Tibial nerve (tissue), 4 donors: ENCODE measurements around the gene NT5C3B. TPM values are rescaled to one million over a fixed set of nuclear protein-coding genes. Genes with fewer than 3 reads are reported as not detected.

Experiments
- DNase-seq, 2 donors: peaks; one replicate each; pipeline ENCODE4 v3.0.0-alpha.2; 2019; ENCODE audit warnings: low spot score in 2 of 2
- H3K27ac ChIP-seq, 4 donors: fragments of 200-600 bp; sonication (generic) in 3 of 4; one replicate each; pipeline ENCODE4 v1.5.1; 2017 to 2019; ENCODE audit warnings: mild to moderate bottlenecking in 1 of 4
- H3K27me3 ChIP-seq, 2 donors: fragments of 200-600 bp; sonication (generic) in 1 of 2; one replicate each; pipeline versions ENCODE4 v1.5.1 to v1.6.0; 2017 to 2019
- H3K36me3 ChIP-seq, 3 donors: fragments of 200-600 bp; sonication (generic); one replicate each; pipeline ENCODE4 v1.5.1; 2018 to 2019
- H3K4me1 ChIP-seq, 4 donors: fragments of 200-600 bp; sonication (generic) in 3 of 4; one replicate each; pipeline ENCODE4 v1.5.1; 2017 to 2019
- H3K4me3 ChIP-seq, 4 donors: fragments of 200-600 bp; sonication (generic) in 3 of 4; one replicate each; pipeline ENCODE4 v1.5.1; 2017 to 2019; ENCODE audit warnings: mild to moderate bottlenecking in 1 of 4, moderate library complexity in 1 of 4
- H3K9me3 ChIP-seq, 4 donors: fragments of 200-600 bp; sonication (generic) in 3 of 4; one replicate each; pipeline ENCODE4 v1.5.1; 2017 to 2019
- CTCF ChIP-seq, 5 experiments: fragments of 200-600 bp in 3 of 5; fragments of 450-650 bp in 2 of 5; sonication (generic) in 3 of 5; IDR thresholded peaks; one replicate each; pipeline ENCODE4 v1.5.1; 2016 to 2019; ENCODE audit warnings: antibody characterized with exemption in 5 of 5, mild to moderate bottlenecking in 3 of 5, moderate library complexity in 2 of 5
- EP300 ChIP-seq, 2 donors: sonication (generic); formaldehyde crosslinking; IDR thresholded peaks; one replicate each; pipeline ENCODE4 v1.6.1; 2017; ENCODE audit warnings: antibody characterized with exemption in 2 of 2, mild to moderate bottlenecking in 1 of 2
- POLR2A ChIP-seq, 2 donors: fragments of 450-650 bp; IDR thresholded peaks; one replicate each; pipeline ENCODE4 v1.6.1; 2017; ENCODE audit warnings: antibody characterized with exemption in 2 of 2, mild to moderate bottlenecking in 2 of 2, moderate library complexity in 2 of 2
- WGBS, 2 donors: methylation state at CpG; one replicate each; pipeline ENCODE4 v1.1.5; 2018; 5-methylcytosine and 5-hydroxymethylcytosine counted together
- total RNA-seq, 4 donors: library from RNA; depleted of rRNA; stranded (reverse); fragments of >200 nt; gene quantifications; one replicate each; pipeline ENCODE4 v1.1.0, GENCODE V29; 2016

NT5C3B gene
- total RNA-seq, 4 donors from 2014 or later: 31.0 to 77.1 (median 33.0) TPM

DNA sequence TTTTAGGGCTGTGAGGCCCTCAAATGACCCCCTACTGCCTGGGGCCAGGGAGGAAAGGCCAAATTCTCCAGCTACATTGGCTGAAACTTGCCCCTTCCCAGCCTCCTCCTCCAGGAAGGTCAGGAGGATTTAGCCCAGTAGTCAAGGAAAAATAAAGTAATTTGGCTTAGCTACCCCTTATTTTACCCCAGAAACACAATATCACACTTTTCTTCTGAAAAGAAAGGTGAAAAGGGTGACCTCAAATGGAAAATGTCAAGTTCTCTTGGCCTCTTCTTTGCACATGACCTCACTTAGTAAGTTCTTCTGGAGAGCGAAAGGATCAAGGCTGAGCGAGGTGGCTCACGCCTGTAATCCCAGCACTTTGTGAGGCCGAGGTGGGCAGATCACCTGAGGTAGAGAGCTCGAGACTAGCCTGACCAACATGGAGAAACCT is 41.5 kb downstream of the NT5C3B start:
- peaks cover 0 to 21% (median 6%) of the 10 kb centered on the region in 4 donors for H3K4me1 ChIP-seq
- H3K4me3 ChIP-seq: no peak overlapping the region
- WGBS, 2 donors: 85 to 91% methylated on average over 5 of the region's 5 CpGs
- H3K9me3 ChIP-seq: no peaks in the 10 kb centered on the region
- H3K27me3 ChIP-seq: no peaks in the 10 kb centered on the region
- TF ChIP-seq CTCF (IDR thresholded peaks at IDR 0.05) (no peak), EP300 (IDR thresholded peaks at IDR 0.05) (no peak), POLR2A (IDR thresholded peaks at IDR 0.05) (no peak)
- DNase-seq: no peak
- no peaks in the 10 kb centered on the region for H3K36me3 ChIP-seq
- H3K27ac ChIP-seq: no peak overlapping the region

- H3K9me3 ChIP-seq: no peaks in the 10 kb centered on the region
- no peak for TF ChIP-seq POLR2A (IDR thresholded peaks at IDR 0.05)
- TF ChIP-seq EP300 (IDR thresholded peaks at IDR 0.05): no peak
- TF ChIP-seq CTCF (IDR thresholded peaks at IDR 0.05): no peak
- H3K4me3 ChIP-seq: no peak overlapping the region
- no peaks in the 10 kb centered on the region for H3K36me3 ChIP-seq
- no peaks in the 10 kb centered on the region for H3K27me3 ChIP-seq
- H3K27ac ChIP-seq: peak overlapping the region in 1 of 4 donors; percentile 63
- WGBS, 2 donors: 68 to 75% methylated on average over 14 of the region's 14 CpGs
- peaks cover 0 to 21% (median 6%) of the 10 kb centered on the region in 4 donors for H3K4me1 ChIP-seq
- no peak for DNase-seq
These were observed 42.1 kb downstream of the NT5C3B start for GRCh38 chr17:41793784-41794539.

- H3K27me3 ChIP-seq: no peaks in the 10 kb centered on the region
- TF ChIP-seq POLR2A (IDR thresholded peaks at IDR 0.05): no peak
- no peak for TF ChIP-seq CTCF (IDR thresholded peaks at IDR 0.05)
- TF ChIP-seq EP300 (IDR thresholded peaks at IDR 0.05): no peak
- H3K9me3 ChIP-seq: no peaks in the 10 kb centered on the region
- H3K36me3 ChIP-seq: no peaks in the 10 kb centered on the region
- peaks cover 0 to 21% (median 6%) of the 10 kb centered on the region in 4 donors for H3K4me1 ChIP-seq
- WGBS, 2 donors: 35 to 47% methylated on average over 18 to 22 of the region's 22 CpGs
- DNase-seq: no peak
- no peak overlapping the region for H3K4me3 ChIP-seq
- peak overlapping the region in 3 of 4 donors; percentile 50 to 67 (median 63) for H3K27ac ChIP-seq
These were observed 42.9 kb downstream of the NT5C3B start for GRCh38 chr17:41792845-41793783.

GRCh38 chr17:41787021-41787418 is 49.0 kb downstream of the NT5C3B start:
- Histone ChIP-seq H3K4me3 (peak overlapping the region in 2 of 4 donors; percentile 63 to 87), H3K9me3 (no peaks in the 10 kb centered on the region), H3K27me3 (no peaks in the 10 kb centered on the region), H3K27ac (peak overlapping the region in 2 of 4 donors; percentile 58 to 93), H3K4me1 (peaks cover 0 to 50% (median 24%) of the 10 kb centered on the region in 4 donors), H3K36me3 (no peaks in the 10 kb centered on the region)
- WGBS, 2 donors: 36 to 43% methylated on average over 4 of the region's 4 CpGs
- TF ChIP-seq POLR2A (IDR thresholded peaks at IDR 0.05) (no peak), EP300 (IDR thresholded peaks at IDR 0.05) (peak in 1 of 2 donors; percentile 8)
- no peak for DNase-seq

GRCh38 chr17:41786227-41787020 is 49.6 kb downstream of the NT5C3B start, which contains the start of gene JUP:
Gene JUP (minus strand): TSS chr17:41786711. CDS start chr17:41771854, 14,857 bp downstream.
- no peaks in the 10 kb centered on the region for H3K36me3 ChIP-seq
- H3K27me3 ChIP-seq: no peaks in the 10 kb centered on the region
- DNase-seq: peak; percentile 95 to 98
- WGBS, 2 donors: 0 to 1% methylated on average over 20 to 31 of the region's 79 CpGs
- H3K4me1 ChIP-seq: peaks cover 0 to 51% (median 26%) of the 10 kb centered on the region in 4 donors
- TF ChIP-seq EP300 (IDR thresholded peaks at IDR 0.05): peak; percentile 68 to 96
- TF ChIP-seq CTCF (IDR thresholded peaks at IDR 0.05): peak; percentile 34 to 83 (median 58)
- TF ChIP-seq POLR2A (IDR thresholded peaks at IDR 0.05): peak; percentile 79 to 99
- peak within 1 kb of the TSS; percentile 65 to 93 (median 84) for H3K27ac ChIP-seq
- H3K9me3 ChIP-seq: no peaks in the 10 kb centered on the region
- peak within 1 kb of the TSS; percentile 63 to 87 (median 76) for H3K4me3 ChIP-seq
